Femur (tissue), 1 donor: ENCODE results near the gene SLC22A2.

Experiments used
- DNase-seq: peaks from one replicate; pipeline ENCODE4 v3.0.0-alpha.2; 2017

SLC22A2 gene

GRCh38 chr6:160203522-160203921 lies 55.1 kb downstream of the SLC22A2 start:
- no peak for DNase-seq

- DNase-seq, result no peak
Observed at GRCh38 chr6:160203076-160203475, 55.5 kb downstream of the SLC22A2 start.

- DNase-seq, result no peak
Observed at GRCh38 chr6:160202411-160202810, 56.2 kb downstream of the SLC22A2 start.

GRCh38 chr6:160201061-160201460 lies 57.6 kb downstream of the SLC22A2 start:
- DNase-seq, result no peak

- DNase-seq, result no peak
Observed at GRCh38 chr6:160198606-160199211, 59.9 kb downstream of the SLC22A2 start.

GRCh38 chr6:160197662-160198061 lies 61.0 kb downstream of the SLC22A2 start:
- DNase-seq, result no peak

- no peak for DNase-seq
Observed at GRCh38 chr6:160194808-160195207, 63.8 kb downstream of the SLC22A2 start.

GRCh38 chr6:160192840-160193239 lies 65.8 kb downstream of the SLC22A2 start:
- no peak for DNase-seq

- DNase-seq, result no peak
Observed at GRCh38 chr6:160190973-160191372, 67.6 kb downstream of the SLC22A2 start.

- no peak for DNase-seq
Observed at GRCh38 chr6:160190081-160190480, 68.5 kb downstream of the SLC22A2 start.

- no peak for DNase-seq
Observed at GRCh38 chr6:160188773-160189172, 69.8 kb downstream of the SLC22A2 start.

GRCh38 chr6:160180706-160181105 lies 77.9 kb downstream of the SLC22A2 start:
- no peak for DNase-seq

- no peak for DNase-seq
Observed at GRCh38 chr6:160178271-160178670, 80.3 kb downstream of the SLC22A2 start.

GRCh38 chr6:160177220-160177619 lies 81.4 kb downstream of the SLC22A2 start:
- no peak for DNase-seq

- DNase-seq, result no peak
Observed at GRCh38 chr6:160174681-160175080, 83.9 kb downstream of the SLC22A2 start.

- DNase-seq, result no peak
Observed at GRCh38 chr6:160173806-160174527, 84.7 kb downstream of the SLC22A2 start.

GRCh38 chr6:160172704-160173103 lies 85.9 kb downstream of the SLC22A2 start:
- no peak for DNase-seq

GRCh38 chr6:160170018-160170680 lies 88.5 kb downstream of the SLC22A2 start:
- DNase-seq, result no peak

GRCh38 chr6:160167604-160168399 lies 90.8 kb downstream of the SLC22A2 start:
- no peak for DNase-seq
